Right atrium auricular region (tissue), 2 donors: ENCODE results near the gene FBXW10B. TPM values are rescaled to one million over a fixed set of nuclear protein-coding genes. Genes with fewer than 3 reads are reported as not detected.
"Not testable (repeated sequence)": the region's sequence is repeated elsewhere in the genome, so short reads cannot be mapped to it uniquely, and the experiment has no call there.

Experiments used
- DNase-seq: peaks from one replicate; pipeline ENCODE4 v3.0.0-alpha.2; 2019; ENCODE audit warnings: low spot score
- H3K27ac ChIP-seq, 2 donors: fragments of 200-600 bp; sonication (generic); 1 replicate in 1 of 2; 2 replicates in 1 of 2; pipeline ENCODE4 v1.5.1; 2016 to 2019
- H3K27me3 ChIP-seq, 2 donors: fragments of 200-600 bp; sonication (generic); one replicate each; pipeline versions ENCODE4 v1.5.1 to v1.6.0; 2017 to 2019
- H3K36me3 ChIP-seq: fragments of 200-600 bp; sonication (generic); one replicate; pipeline ENCODE4 v1.5.1; 2016
- H3K4me1 ChIP-seq, 2 donors: fragments of 200-600 bp; sonication (generic); one replicate each; pipeline versions ENCODE4 v1.5.1 to v1.6.0; 2017 to 2019
- H3K4me3 ChIP-seq, 2 donors: fragments of 200-600 bp; sonication (generic); 1 replicate in 1 of 2; 2 replicates in 1 of 2; pipeline ENCODE4 v1.5.1; 2017 to 2019; ENCODE audit warnings: mild to moderate bottlenecking in 1 of 2, moderate library complexity in 1 of 2
- H3K9me3 ChIP-seq, 2 donors: fragments of 200-600 bp; sonication (generic); one replicate each; pipeline ENCODE4 v1.5.1; 2019
- total RNA-seq, 2 donors: library from RNA; depleted of rRNA; stranded (reverse); fragments of >200 nt; gene quantifications; one replicate each; pipeline ENCODE4 v1.1.0, GENCODE V29; 2016
- TF ChIP-seq, protein P1 (sequence below), 2 donors: fragments of 200-600 bp; sonication (generic); IDR thresholded peaks; one replicate each; pipeline ENCODE4 v1.5.1; 2019; ENCODE audit warnings: antibody characterized with exemption in 2 of 2

The FBXW10B gene
- total RNA-seq, 2 donors from 2014 or later = 0.63 TPM; not detected in 1

DNA sequence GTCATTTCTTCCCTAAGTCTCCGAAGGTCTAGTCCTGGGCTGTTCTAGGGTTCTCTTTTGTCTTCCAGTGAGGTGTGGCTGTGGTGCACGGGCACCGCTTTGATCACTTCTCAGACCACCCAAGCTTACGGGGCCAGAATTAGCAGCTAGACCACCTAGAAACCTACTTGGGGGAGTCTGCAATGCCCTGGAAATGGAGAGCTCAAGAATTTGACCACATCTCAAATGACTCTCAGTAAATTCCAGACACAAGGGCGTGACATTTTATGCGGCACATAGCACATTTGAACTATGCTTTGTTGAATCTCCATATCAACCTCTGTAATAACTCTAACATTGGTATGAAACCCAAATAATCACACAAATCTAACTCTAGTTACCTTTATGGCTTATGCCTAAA, 39.7 kb upstream of the FBXW10B start:
- TF ChIP-seq, protein P1, sequence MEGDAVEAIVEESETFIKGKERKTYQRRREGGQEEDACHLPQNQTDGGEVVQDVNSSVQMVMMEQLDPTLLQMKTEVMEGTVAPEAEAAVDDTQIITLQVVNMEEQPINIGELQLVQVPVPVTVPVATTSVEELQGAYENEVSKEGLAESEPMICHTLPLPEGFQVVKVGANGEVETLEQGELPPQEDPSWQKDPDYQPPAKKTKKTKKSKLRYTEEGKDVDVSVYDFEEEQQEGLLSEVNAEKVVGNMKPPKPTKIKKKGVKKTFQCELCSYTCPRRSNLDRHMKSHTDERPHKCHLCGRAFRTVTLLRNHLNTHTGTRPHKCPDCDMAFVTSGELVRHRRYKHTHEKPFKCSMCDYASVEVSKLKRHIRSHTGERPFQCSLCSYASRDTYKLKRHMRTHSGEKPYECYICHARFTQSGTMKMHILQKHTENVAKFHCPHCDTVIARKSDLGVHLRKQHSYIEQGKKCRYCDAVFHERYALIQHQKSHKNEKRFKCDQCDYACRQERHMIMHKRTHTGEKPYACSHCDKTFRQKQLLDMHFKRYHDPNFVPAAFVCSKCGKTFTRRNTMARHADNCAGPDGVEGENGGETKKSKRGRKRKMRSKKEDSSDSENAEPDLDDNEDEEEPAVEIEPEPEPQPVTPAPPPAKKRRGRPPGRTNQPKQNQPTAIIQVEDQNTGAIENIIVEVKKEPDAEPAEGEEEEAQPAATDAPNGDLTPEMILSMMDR (IDR thresholded peaks at IDR 0.05) = no peak
- no peaks in the 10 kb centered on the region for H3K27me3 ChIP-seq
- no peak for DNase-seq
- H3K4me1 ChIP-seq = peaks cover 0 to 15% of the 10 kb centered on the region in 2 donors
- H3K9me3 ChIP-seq = no peaks in the 10 kb centered on the region
- H3K4me3 ChIP-seq = no peak overlapping the region
- no peaks in the 10 kb centered on the region for H3K36me3 ChIP-seq
- peak overlapping the region; percentile 42 to 60 for H3K27ac ChIP-seq

DNA sequence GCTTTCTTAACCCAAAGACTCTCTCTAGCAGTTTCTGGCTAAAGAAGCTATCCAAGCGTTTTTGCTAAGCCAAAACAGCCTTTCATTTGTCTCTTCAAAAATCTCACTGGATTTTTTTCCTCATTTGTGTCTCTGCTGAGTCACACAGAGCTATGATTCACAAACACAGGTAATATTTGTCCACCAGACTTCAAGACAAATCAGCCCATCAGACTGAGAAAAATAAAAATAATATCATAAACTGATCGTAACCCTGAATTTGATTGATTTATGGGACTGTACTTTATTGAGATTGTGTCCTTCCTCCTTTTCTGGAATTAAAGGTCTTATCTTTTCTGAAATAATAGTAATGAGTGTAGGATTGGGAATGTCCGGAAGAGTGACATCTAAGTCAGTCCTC, 38.8 kb upstream of the FBXW10B start:
- no peak for DNase-seq

DNA sequence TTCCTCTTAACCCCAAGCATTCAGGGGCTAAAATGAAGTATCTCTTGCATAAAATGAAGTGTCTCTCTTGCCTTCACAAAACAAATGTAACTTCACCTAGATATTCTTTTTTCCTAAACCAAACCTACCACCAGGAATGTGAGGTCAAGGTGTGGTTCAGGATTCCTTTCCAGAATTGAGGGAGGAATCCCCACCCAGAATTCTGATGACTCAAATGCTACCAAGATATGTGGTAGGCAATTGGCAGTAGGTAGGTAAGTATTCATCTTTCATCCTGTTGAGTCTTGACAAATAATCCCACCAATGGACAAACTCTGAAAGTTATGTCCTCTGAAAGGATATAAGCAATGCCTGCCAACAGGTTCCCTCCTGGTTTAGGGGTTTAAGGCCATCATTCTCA, 38.4 kb upstream of the FBXW10B start:
- H3K4me3 ChIP-seq = no peak overlapping the region
- H3K9me3 ChIP-seq = no peaks in the 10 kb centered on the region
- H3K27ac ChIP-seq = no peak overlapping the region
- H3K36me3 ChIP-seq = no peaks in the 10 kb centered on the region
- TF ChIP-seq, protein P1 (IDR thresholded peaks at IDR 0.05) = no peak
- no peaks in the 10 kb centered on the region for H3K27me3 ChIP-seq
- H3K4me1 ChIP-seq = peaks cover 0 to 15% of the 10 kb centered on the region in 2 donors
- no peak for DNase-seq

More for the DNA sequence above, 38.8 kb upstream of the FBXW10B start:
- Histone ChIP-seq H3K9me3 (no peaks in the 10 kb centered on the region), H3K4me3 (no peak overlapping the region), H3K4me1 (peaks cover 0 to 15% of the 10 kb centered on the region in 2 donors), H3K27ac (no peak overlapping the region), H3K36me3 (no peaks in the 10 kb centered on the region), H3K27me3 (no peaks in the 10 kb centered on the region)
- TF ChIP-seq, protein P1 (IDR thresholded peaks at IDR 0.05) = no peak

DNA sequence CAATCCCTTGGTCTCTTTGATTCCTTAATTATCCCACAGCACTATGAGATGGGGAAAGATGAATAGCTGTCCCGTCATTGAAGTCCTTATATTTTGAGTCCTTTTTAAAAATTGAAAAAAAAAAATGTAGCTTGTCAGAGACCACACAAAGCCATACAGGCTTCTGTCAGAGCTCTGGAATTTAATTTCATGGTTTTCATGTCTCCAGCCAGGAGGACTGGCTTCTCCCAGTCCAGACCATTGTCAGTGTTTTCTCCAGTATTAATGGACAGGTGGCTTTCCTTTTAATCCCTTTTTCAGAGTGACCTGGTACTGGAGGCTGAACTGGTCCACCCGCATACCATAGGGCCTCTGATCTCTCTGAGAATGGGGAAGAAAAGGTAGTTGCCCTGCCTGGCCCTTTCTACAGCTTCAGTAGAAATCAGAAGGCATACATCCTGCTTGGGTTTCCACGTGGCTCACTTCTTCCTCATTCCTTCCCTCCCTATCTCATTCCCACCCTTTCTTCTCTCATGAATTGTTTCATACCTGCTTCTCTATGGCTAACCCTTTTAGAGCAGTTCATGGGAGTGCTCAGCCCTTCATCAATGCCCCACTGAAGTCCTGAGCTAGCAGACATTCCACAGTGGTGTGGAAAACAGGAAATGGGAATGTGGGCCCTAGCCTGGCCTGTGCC, 35.5 kb upstream of the FBXW10B start:
- H3K36me3 ChIP-seq = no peaks in the 10 kb centered on the region
- no peak for DNase-seq
- TF ChIP-seq, protein P1 (IDR thresholded peaks at IDR 0.05) = no peak
- H3K27me3 ChIP-seq = no peaks in the 10 kb centered on the region
- peaks cover 0 to 29% of the 10 kb centered on the region in 2 donors for H3K4me1 ChIP-seq
- H3K27ac ChIP-seq = no peak overlapping the region
- no peak overlapping the region for H3K4me3 ChIP-seq
- H3K9me3 ChIP-seq = no peaks in the 10 kb centered on the region

DNA sequence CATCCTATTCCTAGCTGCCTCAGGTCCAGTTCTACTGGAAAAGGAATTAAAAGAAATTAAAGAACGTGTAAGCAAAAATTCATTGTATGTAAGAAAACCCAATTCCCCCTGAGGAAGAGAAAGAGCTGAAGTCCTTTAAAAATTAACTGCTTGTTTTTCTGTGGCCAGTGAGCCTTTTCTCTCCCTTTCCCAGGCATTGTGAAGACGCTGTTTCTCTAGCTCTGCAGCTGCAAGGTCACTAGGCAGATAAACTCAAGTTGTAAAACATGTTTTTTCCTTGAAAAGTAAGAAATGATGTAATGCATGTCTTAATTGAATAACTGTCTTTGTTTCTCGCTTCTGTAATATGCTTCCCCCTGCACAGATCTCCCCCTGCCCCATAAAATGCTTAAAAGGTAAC, 34.9 kb upstream of the FBXW10B start:
- H3K4me1 ChIP-seq = peaks cover 0 to 30% of the 10 kb centered on the region in 2 donors

DNA sequence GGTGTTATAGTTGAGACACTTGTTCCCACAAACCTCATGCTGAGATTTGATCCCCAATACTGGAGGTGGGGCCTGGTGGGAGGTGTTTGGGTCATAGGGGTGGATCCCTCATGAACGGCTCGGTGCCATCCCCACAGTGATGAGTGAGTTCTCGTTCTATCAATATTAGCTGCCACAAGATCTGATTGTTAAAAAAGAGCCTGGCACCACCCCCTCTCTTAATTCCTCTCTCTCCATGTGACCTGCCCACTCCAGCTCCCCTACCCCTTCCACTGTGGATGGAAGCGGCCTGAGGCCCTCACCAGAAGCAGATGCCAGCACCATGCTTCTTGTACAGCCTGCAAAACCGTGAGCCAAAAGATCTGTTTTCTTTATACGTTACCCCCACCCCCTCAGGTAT, 33.5 kb upstream of the FBXW10B start:
- H3K36me3 ChIP-seq = no peaks in the 10 kb centered on the region

More for the DNA sequence above, 34.9 kb upstream of the FBXW10B start:
- H3K36me3 ChIP-seq, H3K27ac ChIP-seq, H3K9me3 ChIP-seq, DNase-seq, H3K27me3 ChIP-seq, H3K4me3 ChIP-seq: not testable (repeated sequence)

More for the DNA sequence above, 33.5 kb upstream of the FBXW10B start:
- Histone ChIP-seq H3K27me3 (no peaks in the 10 kb centered on the region), H3K9me3 (no peaks in the 10 kb centered on the region), H3K27ac (no peak overlapping the region), H3K4me3 (no peak overlapping the region), H3K4me1 (peaks cover 0 to 32% of the 10 kb centered on the region in 2 donors)
- TF ChIP-seq, protein P1 (IDR thresholded peaks at IDR 0.05) = no peak
- DNase-seq = no peak
